GM08714 (cell line): Measurements from ENCODE around the gene PAK5.

Source experiments
- H3K4me3 ChIP-seq: fragments of 200-500 bp; sonication (Bioruptor generic); 2 replicates; pipeline ENCODE4 v1.5.1; 2014; ENCODE audit warnings: mild to moderate bottlenecking, low read length, inconsistent platforms
- ZNF274 ChIP-seq: IDR thresholded peaks from 2 replicates; pipeline ENCODE4 v1.6.1; 2012; ENCODE audit warnings: mild to moderate bottlenecking, low read depth, low read length

The PAK5 gene

DNA sequence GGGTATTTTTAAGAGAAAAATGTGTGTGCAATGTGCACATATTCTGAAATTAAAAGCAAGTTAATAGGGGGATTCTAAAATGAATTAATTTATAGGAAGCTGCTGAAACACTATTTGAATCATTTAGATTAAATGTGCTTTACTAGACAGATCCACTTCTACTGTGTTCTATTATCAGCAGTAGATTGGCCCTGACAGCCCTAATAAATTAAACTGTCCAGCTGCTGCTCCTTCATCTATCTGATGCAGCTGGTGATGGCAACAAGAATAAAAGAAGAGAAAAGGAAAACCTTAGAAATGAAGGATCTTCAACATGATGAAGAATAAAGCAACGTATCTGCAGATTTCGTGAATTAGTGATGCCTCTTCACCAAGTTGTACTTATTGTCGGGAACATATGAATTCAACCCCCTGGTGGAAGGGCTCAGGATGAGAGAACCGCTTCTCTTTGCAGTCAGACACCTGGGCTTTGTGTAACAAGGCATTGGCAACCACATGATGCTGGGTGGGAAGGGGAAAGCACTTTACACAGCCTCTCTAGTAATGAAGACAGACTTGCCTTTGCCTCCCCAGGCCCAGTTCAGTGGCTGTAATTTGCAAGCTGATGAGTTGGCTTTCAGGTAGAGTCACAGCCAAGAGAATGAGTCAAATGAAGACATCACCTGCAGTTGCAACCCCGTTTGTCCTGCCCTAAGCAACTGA is 230.1 kb downstream of the PAK5 start:
- no peak for TF ChIP-seq ZNF274

DNA sequence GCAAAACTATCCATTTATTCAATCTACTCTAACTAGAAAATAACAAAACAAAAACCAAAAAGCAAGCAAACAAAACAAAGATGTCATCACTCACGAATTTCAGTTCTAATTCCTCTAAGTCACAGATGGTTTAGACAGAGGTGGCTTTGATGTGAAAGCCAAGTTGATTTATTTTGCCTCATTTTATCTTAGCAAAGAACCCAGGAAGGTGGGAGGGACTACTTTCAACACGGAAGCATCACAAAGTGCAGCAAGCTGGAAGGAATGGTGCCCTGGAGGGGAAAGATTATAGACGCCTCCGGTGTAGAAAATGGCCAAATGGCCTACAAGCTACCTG is 236.1 kb downstream of the PAK5 start:
- no peak overlapping the region; the same call in 1 of the 2 replicates for H3K4me3 ChIP-seq
- no peak for TF ChIP-seq ZNF274

More for the DNA sequence above, 230.1 kb downstream of the PAK5 start:
- no peak overlapping the region for H3K4me3 ChIP-seq

DNA sequence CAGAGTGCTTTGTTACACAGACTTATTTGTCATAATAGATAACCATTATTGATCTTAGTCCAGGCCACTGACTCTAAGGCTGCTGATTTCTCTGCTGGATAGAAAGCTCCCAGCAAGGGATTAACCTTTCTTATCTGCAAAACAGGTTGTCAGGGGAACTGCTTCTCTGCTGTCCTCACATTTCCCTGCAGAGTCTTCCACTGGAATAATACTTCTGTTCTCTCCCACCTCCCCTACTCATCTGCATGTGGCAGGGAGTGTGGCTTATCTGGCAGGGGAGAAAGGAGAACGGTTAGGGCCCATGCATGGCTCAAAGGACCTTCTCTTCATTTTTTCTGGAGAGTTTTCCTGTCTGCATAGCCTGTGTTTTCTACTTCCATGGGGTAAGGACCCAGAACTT is 238.3 kb downstream of the PAK5 start:
- no peak overlapping the region for H3K4me3 ChIP-seq
- TF ChIP-seq ZNF274: no peak

DNA sequence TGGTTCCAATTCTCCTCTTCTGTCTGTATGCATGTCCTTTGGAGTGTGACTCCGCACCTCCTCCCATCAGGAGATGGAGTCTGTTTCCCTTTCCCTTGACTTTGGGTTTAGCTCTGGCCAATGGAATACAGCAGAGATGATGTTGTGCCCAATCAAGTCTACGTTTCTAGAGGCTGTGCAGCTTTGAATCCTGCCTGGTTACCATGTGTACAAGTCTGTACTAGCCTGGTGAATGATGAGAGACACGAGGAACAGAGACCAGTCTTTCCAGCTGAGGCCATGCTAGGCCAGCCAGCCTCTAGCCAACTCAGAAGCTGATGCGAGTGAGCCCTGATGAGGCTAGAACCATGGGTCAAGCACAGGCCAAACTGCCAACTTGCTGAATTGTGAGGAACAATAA is 241.3 kb downstream of the PAK5 start:
- TF ChIP-seq ZNF274: no peak
- no peak overlapping the region for H3K4me3 ChIP-seq

DNA sequence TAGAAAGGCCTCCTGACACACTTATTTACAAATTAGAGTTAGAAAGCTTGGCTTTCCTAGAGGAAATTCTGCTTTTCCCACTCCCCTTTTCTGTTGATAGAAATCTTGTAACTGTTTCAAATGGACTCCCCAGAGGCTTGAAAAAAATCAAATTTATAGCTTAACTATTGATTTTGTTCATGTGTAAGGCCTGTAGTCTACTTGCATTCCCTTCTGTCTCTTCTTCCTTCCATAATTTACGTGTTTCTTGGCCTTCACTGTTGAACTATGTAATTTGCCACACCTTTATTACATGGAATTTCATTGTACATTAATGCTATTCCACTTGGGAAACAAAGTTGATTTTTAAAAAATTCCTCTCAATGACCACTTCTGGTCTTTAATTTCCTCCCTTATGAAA is 243.1 kb downstream of the PAK5 start:
- no peak for TF ChIP-seq ZNF274
- H3K4me3 ChIP-seq: no peak overlapping the region

DNA sequence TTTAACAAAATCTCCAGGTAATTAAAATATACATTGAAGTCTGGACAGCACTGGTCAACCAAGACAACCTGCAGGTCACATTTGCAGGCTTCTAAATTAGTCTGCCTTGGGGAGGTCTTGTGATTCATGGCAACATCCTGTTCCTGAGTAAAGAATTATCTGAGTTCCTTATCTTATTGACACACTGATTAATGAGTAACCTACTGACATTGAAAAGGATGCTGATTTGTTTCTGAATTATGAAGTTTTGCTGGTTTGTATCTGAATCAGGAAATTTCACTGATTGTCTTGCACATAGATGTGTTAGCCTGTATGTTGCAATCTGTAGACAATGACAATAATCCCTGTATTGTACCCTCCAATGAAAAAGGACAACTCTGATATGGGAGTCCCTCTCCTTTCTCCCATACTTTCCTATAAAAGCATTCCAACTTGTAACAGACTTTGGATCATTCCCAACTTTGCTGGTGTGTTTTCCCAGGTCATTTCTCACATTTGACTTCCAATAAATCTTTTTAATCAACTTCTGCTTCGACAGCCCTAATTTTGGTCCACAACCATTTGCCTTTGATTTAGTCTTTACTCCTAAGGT is 244.5 kb downstream of the PAK5 start:
- no peak for TF ChIP-seq ZNF274
- no peak overlapping the region for H3K4me3 ChIP-seq

DNA sequence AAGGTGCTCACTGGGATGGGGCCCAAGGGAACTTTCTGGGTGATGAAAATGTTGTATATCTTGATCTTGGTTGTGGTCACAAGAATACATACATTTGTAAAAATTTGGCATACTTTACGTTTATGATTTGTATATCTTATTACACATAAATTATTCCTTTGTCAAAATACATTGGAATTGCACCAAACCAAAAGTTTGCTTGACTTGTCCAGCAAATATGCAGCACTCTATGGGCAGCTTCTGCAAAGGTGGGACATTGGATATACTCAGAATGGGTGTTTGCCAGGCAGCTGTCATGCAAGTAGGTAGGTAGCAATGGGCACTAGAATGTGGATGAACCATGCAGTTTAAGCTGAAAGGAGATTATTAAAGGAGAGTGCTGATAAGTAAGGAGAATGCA is 246.5 kb downstream of the PAK5 start:
- TF ChIP-seq ZNF274: no peak
- H3K4me3 ChIP-seq: no peak overlapping the region

DNA sequence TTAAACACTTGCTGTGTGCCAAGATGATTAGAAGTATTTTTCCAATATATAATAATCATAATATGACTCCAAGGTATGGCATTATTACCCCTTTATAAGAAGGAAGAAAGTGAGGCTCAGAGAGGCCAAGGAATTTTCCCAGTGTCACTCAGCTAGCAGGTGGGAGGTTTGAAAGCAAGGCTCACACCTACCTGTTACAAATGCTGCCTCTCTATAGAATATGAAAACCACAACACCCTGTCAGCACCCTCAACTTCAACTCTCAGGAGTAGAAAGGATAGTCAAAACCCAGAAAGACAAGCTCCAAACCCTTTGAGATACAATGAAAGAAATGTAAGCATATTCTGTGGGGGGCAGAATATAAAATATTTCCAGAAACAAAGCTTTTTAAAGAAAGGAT is 247.8 kb downstream of the PAK5 start:
- no peak overlapping the region for H3K4me3 ChIP-seq
- TF ChIP-seq ZNF274: no peak

DNA sequence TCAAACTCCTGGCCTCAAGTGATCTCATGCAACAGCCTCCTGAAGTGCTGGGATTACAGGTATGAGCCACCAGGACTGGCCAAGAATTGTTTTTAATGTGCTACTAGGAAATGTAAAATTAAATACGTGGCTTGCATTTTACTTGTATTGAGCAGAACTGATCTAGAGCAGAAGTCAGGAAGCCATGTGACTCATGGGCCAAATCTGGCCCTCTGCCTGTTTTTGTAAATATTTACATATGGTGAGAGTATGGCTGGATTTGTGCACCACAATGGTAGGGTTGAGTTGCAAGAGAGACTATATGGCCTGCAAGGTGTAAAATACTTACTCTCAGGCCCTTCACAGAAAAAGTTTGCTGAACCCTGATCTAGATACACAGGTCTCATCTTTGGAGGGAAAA is 248.7 kb downstream of the PAK5 start:
- no peak overlapping the region for H3K4me3 ChIP-seq
- no peak for TF ChIP-seq ZNF274

DNA sequence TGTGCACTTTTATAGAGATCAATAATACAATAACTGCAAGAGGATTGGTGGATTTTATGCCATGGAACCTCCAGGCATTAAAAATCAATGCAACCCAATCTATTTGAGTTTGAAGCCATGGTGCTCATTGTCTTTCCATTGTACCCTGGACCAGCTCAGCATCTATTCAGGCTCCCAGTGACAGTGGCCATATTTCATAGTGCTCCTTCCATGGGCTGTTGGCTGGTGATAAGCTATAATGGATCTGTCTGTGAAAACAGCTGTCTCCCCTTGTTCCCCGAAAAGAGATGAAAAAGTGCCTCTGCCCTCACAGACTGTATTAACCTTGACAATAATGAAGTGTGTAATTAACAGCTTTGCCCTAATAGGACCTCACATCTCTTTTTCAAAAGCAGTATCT is 250.2 kb downstream of the PAK5 start:
- no peak for TF ChIP-seq ZNF274
- no peak overlapping the region for H3K4me3 ChIP-seq

DNA sequence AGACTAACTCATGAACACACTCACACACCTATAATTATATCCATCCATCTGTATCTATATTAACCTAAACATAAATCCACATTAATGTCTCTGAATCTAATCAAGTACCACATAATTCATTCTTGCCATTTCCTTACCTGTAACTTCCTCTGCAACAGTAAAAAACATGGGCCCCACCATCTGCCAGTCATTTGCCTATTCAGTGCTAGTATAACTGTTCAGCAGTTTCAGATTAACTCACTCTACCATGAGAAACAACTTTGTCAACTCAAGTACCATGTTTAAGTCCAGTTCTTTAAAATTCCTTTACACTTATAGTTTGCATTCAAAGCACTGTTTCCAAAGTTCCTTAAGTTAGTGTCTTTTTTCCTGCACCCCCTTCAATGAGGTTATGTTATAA is 255.7 kb downstream of the PAK5 start:
- no peak overlapping the region for H3K4me3 ChIP-seq
- TF ChIP-seq ZNF274: no peak

DNA sequence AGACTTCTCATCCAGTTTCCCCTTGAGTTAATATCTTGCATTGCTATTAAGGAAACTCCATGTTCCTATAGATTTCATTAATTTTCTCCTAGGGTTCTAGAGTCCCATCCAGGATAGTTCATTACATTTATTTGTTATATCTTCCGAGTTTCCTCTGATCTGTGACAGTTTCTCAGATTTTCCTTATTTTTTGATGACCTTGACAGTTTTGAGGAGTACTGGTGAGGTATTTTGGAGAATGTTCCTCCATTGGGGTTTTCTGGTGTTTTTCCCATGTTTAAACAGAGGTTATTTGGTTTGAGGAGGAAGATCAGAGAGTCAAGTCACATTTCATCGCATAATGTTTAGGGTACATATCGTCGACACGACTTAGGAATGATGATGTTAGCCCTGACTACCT is 256.7 kb downstream of the PAK5 start:
- no peak overlapping the region for H3K4me3 ChIP-seq
- no peak for TF ChIP-seq ZNF274

DNA sequence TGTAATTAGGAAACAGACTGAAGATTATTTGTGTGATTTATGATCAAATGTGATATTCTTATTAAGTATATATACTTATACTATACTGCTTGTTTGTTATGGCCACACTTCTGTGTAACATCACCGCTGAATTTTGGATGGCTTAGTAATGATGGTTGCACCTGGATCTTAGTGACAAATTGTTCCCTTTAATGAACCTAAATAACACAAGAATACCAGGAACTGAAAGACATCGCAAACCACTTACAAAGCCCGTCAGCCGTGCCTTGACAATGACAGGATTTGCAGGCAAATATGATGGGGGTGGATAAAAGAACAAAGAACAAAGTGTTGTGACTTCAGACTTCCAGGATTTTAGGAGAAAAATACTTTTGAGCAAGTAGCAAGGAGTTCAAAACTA is 257.4 kb downstream of the PAK5 start:
- H3K4me3 ChIP-seq: no peak overlapping the region
- TF ChIP-seq ZNF274: no peak

DNA sequence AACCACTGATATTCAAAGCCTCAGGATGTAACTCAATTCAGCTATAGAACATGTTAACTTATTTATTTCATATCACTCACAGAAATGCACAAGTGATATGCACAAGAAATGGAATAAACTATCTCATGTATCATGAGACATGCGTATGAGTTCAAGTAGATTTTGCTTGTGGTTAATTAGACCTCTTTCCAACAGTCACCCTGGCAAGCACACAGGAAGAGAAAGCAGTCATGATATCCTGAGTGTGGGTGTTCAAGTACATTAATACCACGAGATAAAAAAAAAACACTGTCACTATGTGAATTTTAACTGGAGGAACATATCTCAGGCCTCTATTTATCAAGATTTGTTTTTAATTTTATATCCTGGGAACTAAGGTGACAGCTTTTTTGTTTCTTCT is 260.3 kb downstream of the PAK5 start:
- H3K4me3 ChIP-seq: no peak overlapping the region
- no peak for TF ChIP-seq ZNF274

DNA sequence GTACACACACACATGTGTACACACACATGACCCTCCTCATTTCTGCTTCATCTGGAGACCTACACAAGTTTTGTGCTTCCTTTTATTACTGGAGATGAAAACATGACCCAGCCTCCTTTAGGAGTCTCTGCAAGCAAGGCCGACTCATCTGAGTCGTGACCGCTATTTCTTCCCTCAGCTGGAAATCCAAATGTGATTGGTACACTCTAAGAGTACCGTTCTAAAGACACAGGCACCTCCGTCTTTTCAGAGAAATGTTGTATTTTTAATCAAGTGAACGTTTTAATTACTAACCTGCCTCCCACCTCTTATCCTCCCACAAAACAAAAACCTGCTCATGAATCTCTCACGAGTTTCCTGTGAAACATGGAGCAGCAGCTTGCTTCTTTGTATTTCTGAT is 261.5 kb downstream of the PAK5 start:
- TF ChIP-seq ZNF274: no peak
- H3K4me3 ChIP-seq: no peak overlapping the region

DNA sequence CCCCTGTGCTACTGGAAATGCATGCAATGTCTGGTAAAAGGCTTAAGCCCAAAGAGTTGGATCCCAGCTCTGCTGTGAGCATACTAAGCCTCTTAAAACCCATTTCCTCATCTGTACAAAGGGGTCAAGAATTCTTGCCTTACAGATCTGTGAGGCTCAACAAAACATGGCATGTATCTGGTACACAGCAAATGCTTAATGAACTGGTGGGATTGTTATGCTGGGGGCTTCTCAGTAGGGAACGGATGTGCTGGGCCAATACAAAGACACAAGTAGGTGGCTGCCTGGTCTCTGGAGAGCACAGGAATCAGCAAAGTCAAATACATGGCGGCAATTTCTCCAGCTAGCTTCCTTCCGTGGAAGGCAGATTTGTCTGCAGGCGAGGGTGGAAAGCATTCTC is 262.2 kb downstream of the PAK5 start:
- TF ChIP-seq ZNF274: no peak
- H3K4me3 ChIP-seq: no peak overlapping the region
